ENCODE results near the gene MARCHF2. TPM values are rescaled to one million over a fixed set of nuclear protein-coding genes. Genes with fewer than 3 reads are reported as not detected.

Gene MARCHF2
- polyA plus RNA-seq, 2 of the 4 experiments (the other 2 are of a cell fraction), result 12.4 to 13.1 TPM

- FAIRE-seq (no peak), DNase-seq (ENCODE audit: low read depth in 1 of 2, low spot score in 1 of 2) (no peak), ATAC-seq (no peak)
- Histone ChIP-seq H3K4me1 (peaks cover 81% of the 10 kb centered on the region), H3K4me2 (peak overlapping the region; percentile 67), H3K27ac (peak overlapping the region in 1 of 2 experiments; percentile 63; a peak in 2 of 6 replicates), H3K9me3 (no peaks in the 10 kb centered on the region), H3K4me3 (no peak overlapping the region)
- CTCF ChIA-PET, result interaction anchor here (1.0 to 2.8 kb wide), 3 partner anchors 12 to 55 kb away, joined by 3 to 10 read pairs (median 6); partner anchors contain the start of gene MARCHF2
- TF ChIP-seq ZFP36 (IDR thresholded peaks at IDR 0.05; ENCODE audit: borderline replicate concordance, partially characterized antibody) (no peak), POLR2AphosphoS2 (conservative IDR thresholded peaks at IDR 0.05; ENCODE audit: low read length) (no peak), HOXB5 (CRISPR knock-in tag; IDR thresholded peaks at IDR 0.05) (no peak), EP300 (IDR thresholded peaks at IDR 0.05) (no peak), RAD21 (conservative IDR thresholded peaks at IDR 0.05 in 1 of 2, IDR thresholded peaks at IDR 0.05 in 1 of 2) (no peak), CHD2 (IDR thresholded peaks at IDR 0.05; ENCODE audit: low read length, partially characterized antibody) (no peak), HEYL (CRISPR knock-in tag; IDR thresholded peaks at IDR 0.05) (no peak), KDM5A (IDR thresholded peaks at IDR 0.05) (no peak), PBX3 (IDR thresholded peaks at IDR 0.05) (no peak), HDAC2 (IDR thresholded peaks at IDR 0.05) (no peak), EHMT2 (IDR thresholded peaks at IDR 0.05; ENCODE audit: low read depth) (no peak), FOSL2 (IDR thresholded peaks at IDR 0.05) (no peak), FOSL2 (CRISPR knock-in tag; IDR thresholded peaks at IDR 0.05) (no peak), REST (IDR thresholded peaks at IDR 0.05) (no peak), JUN (IDR thresholded peaks at IDR 0.05) (no peak), KDM1A (IDR thresholded peaks at IDR 0.05; ENCODE audit: low read depth) (no peak), FOXS1 (CRISPR knock-in tag; IDR thresholded peaks at IDR 0.05) (no peak), E2F6 (IDR thresholded peaks at IDR 0.05; ENCODE audit: borderline replicate concordance, low read depth) (no peak), ELK1 (IDR thresholded peaks at IDR 0.05; ENCODE audit: low read depth, low read length) (no peak)
- 45% methylated on average over 6 of the region's 6 CpGs for WGBS (ENCODE audit: missing lambda C conversion rate)
- POLR2A ChIA-PET, result interaction anchor here (0.7 to 1.1 kb wide), 2 partner anchors 13 to 19 kb away, joined by 3 to 4 read pairs; no protein-coding TSS in a partner anchor
Observed at GRCh38 chr19:8451377-8451776, 38.3 kb downstream of the MARCHF2 start.

GRCh38 chr19:8451885-8452284, 38.8 kb downstream of the MARCHF2 start:
- Histone ChIP-seq H3K4me2 (peak overlapping the region; percentile 67), H3K4me3 (no peak overlapping the region), H3K4me1 (peaks cover 81% of the 10 kb centered on the region), H3K27ac (peak overlapping the region in 1 of 2 experiments; percentile 63; a peak in 2 of 6 replicates), H3K9me3 (no peaks in the 10 kb centered on the region)
- ATAC-seq (peak in 1 of 2 experiments; percentile 61; a peak in 3 of 6 replicates), FAIRE-seq (no peak), DNase-seq (ENCODE audit: low read depth in 1 of 2, low spot score in 1 of 2) (peak; percentile 30 to 38)
- ChIA-PET POLR2A (interaction anchor here (1.1 kb wide), 1 partner anchor 19 kb away, joined by 3 read pairs; no protein-coding TSS in a partner anchor), CTCF (interaction anchor here (1.0 to 1.5 kb wide), 2 partner anchors 11 to 39 kb away, joined by 3 to 6 read pairs; partner anchors contain the start of gene MARCHF2)
- TF ChIP-seq ESRRA (IDR thresholded peaks at IDR 0.05; ENCODE audit: borderline replicate concordance, low read length) (no peak), POLR2AphosphoS2 (conservative IDR thresholded peaks at IDR 0.05; ENCODE audit: low read length) (no peak), HMGXB4 (CRISPR knock-in tag; IDR thresholded peaks at IDR 0.05; ENCODE audit: borderline replicate concordance) (no peak), FOSL2 (IDR thresholded peaks at IDR 0.05) (no peak), FOSL2 (CRISPR knock-in tag; IDR thresholded peaks at IDR 0.05) (peak; percentile 44), ATOH8 (CRISPR knock-in tag; IDR thresholded peaks at IDR 0.05; ENCODE audit: low read depth) (no peak), GATA3 (IDR thresholded peaks at IDR 0.05; ENCODE audit: borderline replicate concordance) (no peak), RNF2 (IDR thresholded peaks at IDR 0.05; ENCODE audit: borderline replicate concordance, low read depth) (no peak), CEBPB (IDR thresholded peaks at IDR 0.05) (no peak), MAX (IDR thresholded peaks at IDR 0.05) (0 out of 2 replicates have a peak, but pooled peaks have one; percentile 34)
- WGBS (ENCODE audit: missing lambda C conversion rate), result 22% methylated on average over 3 of the region's 3 CpGs

Measured in A549 (cell line).